Measurements from ENCODE around the gene ZMYM4.

The ZMYM4 gene

DNA sequence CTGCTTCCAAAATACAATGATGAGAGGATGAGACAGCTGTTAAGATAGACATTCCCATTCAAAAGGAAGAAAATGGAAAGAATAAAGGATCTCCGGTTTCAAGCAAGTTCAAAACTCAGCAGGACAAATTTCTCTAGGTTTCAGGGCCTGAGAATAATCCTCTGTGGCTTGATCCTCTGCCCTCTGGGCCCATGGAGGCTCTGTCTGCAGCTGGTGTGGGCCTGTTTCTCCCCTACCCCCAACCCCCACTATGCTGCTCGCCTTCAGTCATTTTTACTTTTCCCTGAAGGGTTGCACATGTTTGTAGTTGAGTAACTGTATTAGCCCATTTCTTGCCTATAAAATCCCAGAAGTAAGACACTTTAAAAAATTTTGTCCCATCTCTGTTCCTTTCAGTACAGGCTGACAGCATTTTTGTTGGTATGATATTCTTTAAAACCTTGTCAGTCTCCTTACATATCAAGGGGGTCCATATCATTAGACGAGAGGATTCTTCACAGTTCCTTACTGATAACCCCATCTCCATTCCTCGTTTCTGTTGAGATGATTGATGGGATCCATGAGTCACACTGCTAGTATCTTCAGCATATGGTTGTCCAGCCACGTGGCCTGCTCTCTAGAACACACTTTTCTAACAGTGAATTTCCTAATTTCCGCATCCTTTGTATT, 10.5 kb downstream of the ZMYM4 start:
- peak; percentile 37 for DNase-seq (ENCODE audit: low read depth)

- no peak for DNase-seq (ENCODE audit: low read depth)
Observed at GRCh38 chr1:35279555-35279904, 11.0 kb downstream of the ZMYM4 start.

DNA sequence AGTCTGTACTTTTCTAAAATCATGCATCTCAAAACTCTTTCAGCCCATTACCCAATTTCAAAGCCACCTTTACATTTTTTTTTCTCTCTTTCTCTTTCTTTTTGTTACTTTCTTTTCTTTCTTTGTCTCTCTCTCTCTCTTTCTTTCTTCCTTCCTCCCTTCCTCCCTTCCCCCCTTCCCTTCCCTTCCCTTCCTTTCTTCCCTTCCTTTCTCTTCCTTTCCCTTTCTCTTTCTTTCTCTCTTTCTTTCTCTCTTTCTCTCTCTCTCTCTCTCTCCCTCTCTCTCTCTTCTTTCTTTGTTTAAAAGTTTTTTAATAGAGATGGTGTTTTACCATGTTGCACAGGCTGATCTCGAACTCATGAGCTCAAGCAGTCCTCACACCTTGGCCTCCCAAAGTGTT, 11.5 kb downstream of the ZMYM4 start:
- DNase-seq (ENCODE audit: low read depth) = no peak

DNA sequence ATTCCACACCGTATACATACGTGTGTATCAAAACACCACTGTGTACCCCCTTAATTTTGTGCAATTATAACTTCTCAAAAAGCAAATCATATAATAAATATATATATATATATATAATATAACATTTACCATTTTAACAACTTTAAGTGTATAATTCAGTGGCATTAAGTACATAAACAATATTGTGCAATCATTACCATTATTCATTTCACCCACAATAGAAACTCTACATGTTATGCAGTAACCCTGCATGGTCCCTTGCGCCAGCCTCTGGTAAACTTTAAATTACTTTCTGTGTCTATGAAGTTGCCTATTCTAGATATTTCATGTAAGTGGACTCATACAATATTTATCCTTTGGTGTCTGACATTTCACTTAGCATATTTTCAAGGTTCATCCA, 13.1 kb downstream of the ZMYM4 start:
- DNase-seq (ENCODE audit: low read depth) = no peak

- DNase-seq (ENCODE audit: low read depth) = no peak
Observed at GRCh38 chr1:35282172-35282571, 13.7 kb downstream of the ZMYM4 start.

- DNase-seq (ENCODE audit: low read depth) = no peak
Observed at GRCh38 chr1:35284852-35285251, 16.3 kb downstream of the ZMYM4 start.

- DNase-seq (ENCODE audit: low read depth) = no peak
Observed at GRCh38 chr1:35285771-35286606, 17.5 kb downstream of the ZMYM4 start.

DNA sequence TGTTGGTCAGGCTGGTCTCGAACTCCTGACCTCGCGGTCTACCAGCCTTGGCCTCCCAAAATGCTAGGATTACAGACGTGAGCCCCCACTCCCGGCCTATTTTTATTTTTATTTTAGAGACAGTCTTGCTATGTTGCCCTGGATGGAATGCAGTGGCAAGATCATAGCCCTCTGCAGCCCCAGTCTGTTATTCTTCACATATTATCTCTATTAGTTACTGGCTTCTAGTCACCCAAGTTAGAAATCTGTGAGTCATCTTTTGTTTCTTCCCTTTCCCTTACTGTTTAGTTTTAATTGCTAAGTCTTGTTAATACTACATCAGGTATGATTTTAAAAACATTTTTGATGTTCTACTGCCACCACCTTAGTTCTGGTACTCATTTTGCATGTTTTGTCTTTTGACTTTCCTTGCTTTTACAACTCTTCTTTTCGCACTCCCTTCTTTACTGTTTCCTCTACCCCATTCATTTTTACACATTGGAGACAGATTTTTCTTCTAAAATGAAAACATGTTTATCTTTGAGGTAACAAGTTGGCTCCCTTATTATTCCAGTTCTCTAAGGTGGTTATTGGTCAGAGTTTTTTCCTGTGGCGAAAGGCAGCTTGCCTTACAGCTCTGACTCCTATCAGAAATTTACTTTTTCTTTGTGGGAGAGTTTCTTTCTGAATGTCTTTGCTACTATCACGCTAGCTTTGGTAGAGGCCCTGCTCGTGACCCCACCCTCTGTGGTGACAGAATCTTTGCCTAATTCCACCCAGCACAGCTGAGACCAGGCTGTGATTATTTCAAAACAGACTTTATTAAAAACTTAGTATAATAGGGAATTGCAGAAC, 19.5 kb downstream of the ZMYM4 start:
- DNase-seq (ENCODE audit: low read depth) = peak; percentile 53

DNA sequence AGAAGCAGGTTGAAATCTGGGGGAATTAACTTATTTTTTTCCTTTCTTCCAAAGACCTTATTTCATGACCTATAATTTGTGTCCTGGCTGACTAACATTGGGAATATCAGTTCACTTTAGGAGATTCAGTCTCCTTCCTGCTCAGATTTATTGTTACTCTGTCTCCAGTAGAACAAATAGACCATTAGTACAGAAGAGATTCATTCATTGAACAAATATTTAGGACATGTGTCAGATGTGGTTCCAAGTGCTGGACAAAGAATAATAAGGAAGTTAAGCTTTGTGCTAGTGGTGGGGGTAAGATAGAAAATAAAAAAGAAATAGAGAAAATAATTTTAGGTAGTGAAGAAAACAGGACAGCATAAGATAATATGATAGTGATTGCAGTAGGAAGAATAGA, 20.3 kb downstream of the ZMYM4 start:
- DNase-seq (ENCODE audit: low read depth) = peak; percentile 47

DNA sequence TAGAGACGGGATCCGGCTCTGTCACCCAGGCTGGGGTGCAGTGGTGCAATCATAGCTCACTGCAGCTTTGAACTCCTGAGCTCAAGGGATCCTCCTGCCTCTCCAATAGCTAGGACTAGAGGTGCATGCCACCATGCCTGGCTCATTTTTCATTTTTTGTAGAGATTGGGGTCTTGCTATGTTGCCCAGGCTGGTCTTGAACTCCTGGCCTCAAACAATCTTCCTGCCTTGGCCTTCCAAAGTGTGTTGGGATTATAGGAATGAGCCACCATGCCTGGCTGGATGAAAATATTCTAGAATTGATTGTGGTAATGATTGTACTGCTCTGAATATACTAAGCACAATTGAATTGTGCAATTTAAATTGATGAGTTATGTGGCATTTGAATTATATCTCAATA, 21.9 kb downstream of the ZMYM4 start:
- no peak for DNase-seq (ENCODE audit: low read depth)

- no peak for DNase-seq (ENCODE audit: low read depth)
Observed at GRCh38 chr1:35294809-35295208, 26.3 kb downstream of the ZMYM4 start.

GRCh38 chr1:35297886-35298285, 29.4 kb downstream of the ZMYM4 start:
- no peak for DNase-seq (ENCODE audit: low read depth)

DNA sequence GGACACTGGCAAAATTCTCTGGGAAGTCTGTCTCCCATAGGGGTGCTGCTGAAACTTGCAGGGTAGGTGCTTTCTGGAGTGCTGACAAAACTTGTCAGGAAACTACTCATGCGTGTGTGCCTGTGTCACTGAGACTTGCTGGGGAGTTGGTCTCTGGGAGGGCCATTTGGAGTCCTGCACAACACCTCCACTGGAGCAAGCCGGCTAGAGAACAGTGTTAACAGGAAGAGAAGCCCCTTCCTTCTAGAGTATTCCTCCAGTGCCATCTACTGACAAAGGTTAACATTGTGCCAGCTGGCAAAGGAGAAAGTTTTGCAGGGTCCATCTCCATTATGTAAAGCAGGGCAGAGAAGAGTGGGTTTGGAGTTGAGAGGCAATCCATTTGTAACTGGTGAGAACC, 30.0 kb downstream of the ZMYM4 start:
- no peak for DNase-seq (ENCODE audit: low read depth)

GRCh38 chr1:35300376-35300775, 31.9 kb downstream of the ZMYM4 start:
- DNase-seq (ENCODE audit: low read depth) = no peak

DNA sequence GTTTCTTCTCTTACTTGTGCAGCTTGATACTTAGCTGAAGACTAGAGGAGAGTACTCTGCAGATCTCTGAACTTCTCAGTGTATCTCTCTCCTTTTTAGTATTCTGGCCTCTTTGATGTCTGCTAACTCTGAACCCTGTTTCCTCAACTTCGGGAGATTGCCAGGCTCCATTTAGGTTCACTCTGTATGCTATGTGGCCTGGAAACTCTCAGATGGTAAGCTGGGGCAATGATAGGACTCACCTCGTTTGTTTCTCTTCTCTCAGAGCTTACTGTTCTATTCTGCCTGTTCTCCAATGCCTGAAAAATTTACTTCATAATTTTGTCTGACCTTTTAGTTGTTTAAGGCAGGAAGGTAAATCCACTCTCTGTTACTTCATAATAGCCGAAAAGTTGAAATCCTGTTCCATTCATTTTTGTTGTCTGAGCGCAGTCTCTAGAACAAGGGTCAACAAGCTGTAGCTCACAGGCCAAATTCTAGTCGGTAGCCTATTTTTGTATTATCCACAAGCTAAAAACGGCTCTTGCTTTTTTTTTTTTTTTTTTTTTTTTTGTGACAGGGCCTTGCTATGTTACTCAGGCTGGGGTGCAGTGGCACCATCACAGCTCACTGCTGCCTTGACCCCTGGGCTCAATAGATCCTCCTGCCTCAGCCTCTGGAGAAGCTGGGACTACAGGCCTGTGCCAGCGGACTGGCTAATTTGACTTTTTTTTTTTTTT, 33.3 kb downstream of the ZMYM4 start:
- DNase-seq (ENCODE audit: low read depth) = no peak

DNA sequence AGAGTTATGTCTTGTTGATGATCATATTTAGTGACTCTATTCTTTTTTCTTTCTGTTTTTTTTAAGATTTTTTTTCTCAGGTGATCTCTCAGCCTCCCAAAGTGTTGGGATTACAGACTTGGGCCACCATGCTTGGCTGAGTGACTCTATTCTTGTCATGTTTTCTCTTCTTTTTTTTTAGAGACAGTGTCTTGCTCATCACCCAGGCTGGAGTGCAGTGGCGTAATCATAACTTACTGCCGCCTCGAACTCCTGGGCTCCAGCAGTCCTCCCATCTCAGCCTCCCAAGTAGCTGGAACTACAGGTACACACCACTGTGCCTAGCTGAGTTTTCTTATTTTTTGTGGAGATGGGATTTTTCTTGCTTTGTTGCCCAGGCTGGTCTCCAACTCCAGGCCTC, 36.9 kb downstream of the ZMYM4 start:
- no peak for DNase-seq (ENCODE audit: low read depth)

DNA sequence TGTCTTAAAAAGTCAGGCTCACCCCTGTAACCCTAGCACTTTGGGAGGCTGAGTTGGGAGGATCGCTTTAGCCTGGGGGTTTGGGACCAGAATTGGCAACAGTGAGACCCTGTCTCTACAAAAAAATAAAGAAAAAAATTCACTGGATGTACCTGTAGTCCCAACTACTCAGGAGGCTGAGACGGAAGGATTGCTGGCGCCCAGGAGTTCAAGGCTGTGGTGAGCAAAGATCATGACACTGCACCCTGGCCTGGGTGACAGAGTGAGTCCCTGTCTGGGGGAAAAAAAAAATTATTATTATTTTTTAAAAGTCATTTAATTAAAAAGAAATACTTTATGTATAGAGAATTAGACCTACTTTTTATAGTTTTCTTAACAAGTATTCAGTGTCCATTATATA, 47.1 kb downstream of the ZMYM4 start:
- DNase-seq (ENCODE audit: low read depth) = no peak

GRCh38 chr1:35316264-35316663, 47.8 kb downstream of the ZMYM4 start:
- DNase-seq (ENCODE audit: low read depth) = no peak

DNA sequence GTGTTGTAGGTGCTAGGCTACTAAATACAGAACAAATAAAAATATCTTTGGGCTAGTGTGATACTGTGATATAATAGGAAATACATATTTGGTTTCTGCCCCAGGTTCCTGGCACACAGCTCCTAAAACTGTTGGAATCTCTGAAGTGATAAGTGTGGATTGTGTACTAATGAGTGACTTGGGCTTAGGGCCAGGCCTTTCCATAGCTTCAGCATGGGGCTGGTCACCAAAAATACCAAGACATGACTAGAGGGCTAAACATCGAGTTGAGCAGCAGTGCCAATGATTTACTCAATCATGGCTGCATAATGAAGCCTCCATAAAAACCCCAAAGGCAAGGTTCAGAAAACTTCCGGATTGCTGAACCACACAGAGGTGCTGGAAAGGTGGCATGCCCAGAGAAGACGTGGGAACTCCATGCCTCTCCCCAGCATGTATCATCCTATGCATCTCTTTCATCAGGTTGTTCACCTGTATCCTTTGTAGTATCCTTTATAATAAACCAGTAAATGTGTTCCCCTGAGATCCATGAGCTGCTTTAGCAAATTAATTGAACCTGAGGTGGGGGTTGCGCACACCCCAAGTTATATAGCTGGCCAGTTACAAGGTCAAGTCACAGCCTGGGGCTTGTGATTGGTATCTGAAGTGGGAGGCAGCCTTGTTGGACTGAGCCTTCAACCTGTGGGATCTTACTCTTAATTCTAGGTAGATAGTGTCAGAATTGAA, 51.6 kb downstream of the ZMYM4 start:
- peak; percentile 44 for DNase-seq (ENCODE audit: low read depth)

GRCh38 chr1:35320937-35321336, 52.4 kb downstream of the ZMYM4 start:
- DNase-seq (ENCODE audit: low read depth) = no peak

DNA sequence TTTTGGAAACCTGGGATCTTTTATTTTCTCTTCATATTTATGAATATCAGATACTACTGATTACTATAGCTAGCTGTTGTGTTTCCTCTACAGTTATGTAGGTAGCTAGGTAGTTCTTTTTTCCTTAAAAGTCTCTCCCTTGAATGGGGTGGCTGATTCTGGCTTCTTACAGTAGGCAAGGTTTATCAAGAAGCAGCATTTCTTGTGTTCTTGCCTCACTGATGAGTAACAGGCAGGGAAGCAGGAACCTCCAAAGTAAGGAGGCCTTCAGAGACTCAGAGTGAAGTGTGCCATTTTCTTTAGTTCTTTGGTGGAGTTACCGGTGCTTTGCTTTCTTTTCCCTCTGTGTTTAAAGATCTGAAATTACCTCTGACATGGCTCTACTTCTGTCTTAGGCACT, 56.0 kb downstream of the ZMYM4 start:
- DNase-seq (ENCODE audit: low read depth) = no peak
